SKM-1 treated with dmso at 0.1 percent for 144 hours (cell line): ENCODE measurements around the gene APP.
"Not testable (repeated sequence)": the region's sequence is repeated elsewhere in the genome, so short reads cannot be mapped to it uniquely, and the experiment has no call there.

ENCODE experiments used
- DNase-seq: peaks from one replicate; lab custom pipeline; 2025; ENCODE audit not compliant: unreplicated experiment; lab: John Stamatoyannopoulos, UW

Gene APP

GRCh38 chr21:25953196-25953595 is 217.4 kb downstream of the APP start:
- no peak for DNase-seq

DNA sequence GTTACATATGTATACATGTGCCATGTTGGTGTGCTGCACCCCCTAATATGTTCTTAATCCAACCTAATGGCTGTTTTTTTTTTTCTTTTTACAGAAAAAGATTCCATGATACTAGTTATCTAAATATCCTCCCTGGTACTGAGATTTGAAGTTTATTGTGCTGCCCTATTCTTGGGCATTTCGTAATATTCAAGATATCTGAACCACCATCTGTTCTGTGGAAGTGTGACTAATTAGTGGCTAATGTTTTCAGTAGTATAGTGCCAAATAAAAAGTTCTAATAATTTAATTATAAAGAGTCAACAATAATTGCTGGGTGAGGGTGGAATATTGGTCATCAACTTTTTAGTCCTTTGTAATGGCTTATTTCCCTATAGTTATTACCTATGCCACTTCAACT is 218.3 kb downstream of the APP start:
- no peak for DNase-seq

- no peak for DNase-seq
Observed at GRCh38 chr21:25949701-25950100, 220.9 kb downstream of the APP start.

- no peak for DNase-seq
Observed at GRCh38 chr21:25944672-25945213, 225.8 kb downstream of the APP start.

GRCh38 chr21:25944082-25944481 is 226.5 kb downstream of the APP start:
- DNase-seq: no peak

DNA sequence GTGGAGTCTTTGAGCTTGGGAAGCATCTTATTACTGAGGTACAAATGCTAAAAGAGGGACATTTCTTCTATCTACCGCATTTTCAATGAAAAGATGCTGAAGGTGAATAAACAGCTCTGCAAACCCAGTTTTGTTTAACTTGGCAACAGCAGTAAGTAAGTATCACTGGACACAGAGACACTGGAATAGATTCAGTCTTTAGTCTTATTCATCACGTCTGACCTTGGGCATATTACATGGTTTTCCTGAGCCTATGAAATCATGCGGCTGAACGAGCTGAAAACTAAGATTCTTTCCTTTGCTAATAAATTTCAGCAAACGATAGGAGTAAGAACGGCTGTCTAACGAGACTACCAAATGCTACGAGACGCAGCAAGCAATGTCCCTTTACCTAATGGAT is 228.4 kb downstream of the APP start:
- no peak for DNase-seq

DNA sequence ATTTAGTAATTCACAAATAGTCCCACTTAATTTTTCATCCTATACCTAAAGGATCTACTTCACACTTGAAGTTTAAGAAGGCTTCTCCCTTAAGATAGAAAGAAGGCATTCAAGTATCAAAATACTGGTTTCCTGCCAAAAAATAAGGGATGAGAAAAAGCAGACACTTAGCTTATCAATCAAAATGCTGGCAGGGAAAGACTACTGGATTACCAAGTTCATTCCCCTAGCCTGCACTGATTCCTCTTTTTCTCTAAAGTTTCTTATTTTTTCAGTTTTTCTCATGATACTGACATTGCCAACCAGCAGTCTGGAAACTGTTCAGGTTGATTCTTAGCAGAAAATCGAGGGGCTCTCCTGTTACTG is 231.2 kb downstream of the APP start:
- DNase-seq: no peak

DNA sequence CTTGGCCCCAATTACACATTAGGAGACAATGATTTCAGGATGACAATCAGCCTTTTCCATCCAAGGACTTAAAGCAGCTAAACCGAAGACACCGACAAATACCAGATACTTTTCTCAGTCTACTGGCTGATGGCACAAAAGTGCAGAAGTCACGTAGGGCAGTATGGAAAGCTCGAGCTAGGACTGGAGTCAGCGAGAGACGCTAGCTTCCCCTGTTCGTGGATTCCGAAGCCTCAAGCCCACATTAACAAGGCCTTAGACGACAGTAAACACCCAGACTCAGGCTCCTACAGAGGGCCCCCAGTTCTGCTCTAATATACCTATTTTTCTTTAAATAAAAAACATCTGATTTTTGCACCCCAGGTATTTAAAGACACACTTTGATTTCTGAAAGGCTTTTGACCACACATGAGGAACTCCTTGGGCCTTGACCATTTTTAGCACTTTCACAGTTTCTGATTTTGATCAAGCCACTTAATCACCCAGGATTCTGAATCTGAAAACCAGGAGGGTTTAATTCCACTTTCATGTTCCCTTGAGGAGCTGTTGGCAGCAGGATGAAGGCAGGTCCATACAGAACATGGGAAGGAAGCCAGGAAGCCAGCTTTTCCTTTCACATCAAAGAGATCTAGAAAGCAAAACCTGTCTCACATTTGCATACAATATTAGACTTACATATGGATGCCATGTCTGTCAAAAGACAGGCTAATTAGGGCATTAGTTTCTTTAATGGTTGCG is 231.7 kb downstream of the APP start:
- no peak for DNase-seq

DNA sequence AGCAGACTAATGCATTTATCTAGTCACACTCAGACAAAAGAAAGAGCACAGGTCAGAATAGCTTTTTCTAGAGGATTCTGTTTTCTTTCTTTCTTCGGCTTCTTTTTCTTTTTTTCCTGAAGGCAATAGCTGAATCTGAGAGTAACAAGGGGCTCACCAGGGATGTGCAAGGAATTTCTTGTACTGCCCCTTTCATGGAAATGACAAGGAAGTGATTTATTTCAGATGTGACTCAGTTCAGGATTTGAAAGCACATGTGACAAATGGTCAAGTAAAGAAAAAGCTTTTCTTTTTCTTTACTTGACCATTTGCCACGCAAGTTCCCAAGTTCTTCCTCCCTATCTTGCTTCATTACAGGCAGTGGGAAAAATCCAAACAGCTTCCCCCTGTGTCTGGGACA is 233.8 kb downstream of the APP start:
- DNase-seq: no peak

- no peak for DNase-seq
Observed at GRCh38 chr21:25934771-25935224, 235.8 kb downstream of the APP start.

DNA sequence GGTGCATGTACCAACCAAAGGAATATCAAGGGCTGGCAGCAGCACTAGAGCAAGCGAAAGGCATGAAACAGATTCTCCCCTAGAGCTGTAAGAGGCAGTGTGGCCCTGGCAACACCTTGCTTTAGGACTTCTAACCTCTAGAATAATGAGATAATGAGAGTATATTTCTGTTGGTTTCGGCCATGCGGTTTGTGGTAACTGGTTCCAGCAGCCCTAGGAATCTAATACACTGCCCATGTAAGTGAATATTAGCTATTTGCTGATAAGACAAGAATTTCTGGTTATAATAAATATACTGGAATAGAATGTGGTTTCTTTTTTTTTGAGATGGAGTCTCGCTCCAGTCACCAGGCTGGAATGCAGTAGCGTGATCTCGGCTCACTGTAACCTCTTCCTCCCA is 236.4 kb downstream of the APP start:
- no peak for DNase-seq

GRCh38 chr21:25931765-25932164 is 238.8 kb downstream of the APP start:
- DNase-seq: no peak

GRCh38 chr21:25929856-25930520 is 240.6 kb downstream of the APP start:
- DNase-seq: no peak

GRCh38 chr21:25927195-25927880 is 243.2 kb downstream of the APP start:
- DNase-seq: no peak

DNA sequence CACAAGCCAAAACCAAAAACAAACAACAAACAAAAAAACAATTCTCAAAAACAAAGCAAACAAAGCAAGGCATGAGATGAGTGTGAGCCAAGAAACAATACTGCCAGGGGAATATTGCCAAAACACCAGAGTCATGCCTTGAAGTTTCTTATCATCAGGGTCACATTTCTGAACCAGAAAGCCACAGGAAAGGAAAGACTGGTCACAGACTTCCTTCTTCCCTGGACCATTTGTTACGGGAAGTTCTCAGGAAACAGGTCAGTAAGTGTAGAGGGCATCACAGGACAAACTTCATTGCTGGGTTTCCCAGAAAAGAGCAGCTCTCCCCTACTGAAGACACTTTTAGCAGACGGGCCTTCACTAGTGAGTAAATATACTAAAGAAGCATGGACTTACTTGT is 244.6 kb downstream of the APP start:
- DNase-seq: no peak

- DNase-seq: no peak
Observed at GRCh38 chr21:25925064-25925800, 245.3 kb downstream of the APP start.

GRCh38 chr21:25918152-25918551 is 252.4 kb downstream of the APP start:
- not testable (repeated sequence) for DNase-seq

DNA sequence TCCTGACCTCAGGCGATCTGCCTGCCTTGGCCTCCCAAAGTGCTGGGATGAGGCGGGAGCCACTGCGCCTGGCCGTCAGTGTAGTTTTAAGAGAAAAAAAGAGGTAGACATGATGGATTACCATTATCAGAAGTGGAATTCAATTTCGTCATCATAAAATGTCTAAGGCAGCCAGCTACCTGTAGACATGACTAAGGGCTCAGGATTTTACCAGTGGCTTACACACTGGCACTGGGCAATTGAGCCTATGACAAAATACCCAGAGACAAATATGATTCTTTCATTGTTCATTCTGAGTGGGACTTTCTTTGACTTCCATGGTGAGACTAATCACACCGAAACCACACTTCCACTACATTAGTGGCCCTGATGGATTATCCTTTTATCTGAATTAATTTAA is 254.3 kb downstream of the APP start:
- DNase-seq: no peak

DNA sequence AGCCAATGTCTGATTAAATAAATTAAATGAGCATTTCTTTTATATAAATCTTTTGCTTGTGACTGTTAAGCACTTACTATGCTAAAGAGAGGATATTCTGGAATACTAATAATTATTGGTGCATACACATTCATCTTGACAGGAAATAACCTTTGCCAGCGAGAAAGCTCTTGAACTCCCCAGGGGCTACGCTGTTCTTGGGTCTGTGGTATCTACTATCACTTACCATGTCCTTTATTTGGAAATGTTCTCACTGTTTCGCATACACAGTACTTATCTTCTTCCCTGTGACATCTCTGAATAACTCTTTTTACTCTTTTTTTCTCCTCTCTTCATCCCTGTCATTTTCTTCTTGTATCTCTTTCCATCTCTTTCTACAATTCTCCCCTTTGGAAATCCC is 257.1 kb downstream of the APP start:
- DNase-seq: no peak

DNA sequence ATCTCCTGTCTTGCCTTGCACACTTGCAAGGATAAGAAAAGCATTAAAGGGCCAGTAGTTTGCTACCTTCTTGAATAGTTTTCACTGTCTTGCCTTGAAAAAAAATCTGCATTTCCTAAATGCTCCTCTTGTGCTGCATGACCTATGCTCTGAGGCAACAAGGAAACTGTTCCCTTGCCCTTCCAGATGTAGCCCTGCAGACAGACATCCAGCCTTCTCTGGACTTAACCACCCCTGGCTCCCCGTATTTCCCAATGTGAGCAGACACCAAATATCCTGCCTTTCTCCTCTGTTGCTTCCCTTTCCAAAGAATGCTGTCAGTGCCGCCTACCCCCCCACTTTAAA is 258.2 kb downstream of the APP start:
- DNase-seq: no peak

DNA sequence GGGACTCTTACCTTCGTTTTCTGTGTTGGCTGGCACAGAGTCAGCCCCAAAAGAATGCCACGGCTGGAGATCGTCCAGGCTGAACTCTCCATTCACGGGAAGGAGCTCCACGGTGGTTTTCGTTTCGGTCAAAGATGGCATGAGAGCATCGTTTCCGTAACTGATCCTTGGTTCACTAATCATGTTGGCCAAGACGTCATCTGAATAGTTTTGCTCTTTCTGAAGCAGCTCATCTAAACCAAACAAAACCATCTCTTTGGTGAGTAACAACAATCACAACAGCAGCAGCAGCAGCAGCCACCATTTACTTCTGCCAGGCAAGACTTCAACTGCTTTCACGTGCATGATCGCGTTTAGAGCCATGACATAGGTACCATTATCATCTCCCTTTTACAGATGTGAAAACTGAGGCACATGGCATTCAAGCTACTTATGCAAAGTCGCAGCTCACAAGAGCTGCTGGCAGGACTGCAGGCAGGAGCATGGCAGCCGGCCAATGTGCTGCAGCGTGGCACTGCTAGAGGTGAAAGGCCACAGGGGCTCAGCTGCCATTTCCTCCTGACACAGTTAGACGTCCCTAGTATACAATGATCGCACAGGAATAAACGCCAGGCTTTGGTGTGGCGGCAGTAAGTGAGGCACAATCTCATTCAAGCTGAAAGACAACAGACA is 258.7 kb downstream of the APP start:
- no peak for DNase-seq
